Measurements from ENCODE around the gene ACTL7A.

ACTL7A gene

GRCh38 chr9:108851138-108851537 lies 10.9 kb upstream of the ACTL7A start:
- no peak for DNase-seq

- no peak for DNase-seq
Observed at GRCh38 chr9:108852079-108852478, 10.0 kb upstream of the ACTL7A start.

- no peak for DNase-seq
Observed at GRCh38 chr9:108854094-108854493, 8.0 kb upstream of the ACTL7A start.

GRCh38 chr9:108854641-108855528 lies 7.2 kb upstream of the ACTL7A start:
- DNase-seq: no peak

GRCh38 chr9:108855529-108855886 lies 6.6 kb upstream of the ACTL7A start:
- no peak for DNase-seq

- DNase-seq: no peak
Observed at GRCh38 chr9:108855888-108856287, 6.2 kb upstream of the ACTL7A start, which contains the start of gene ACTL7B. Gene ACTL7B, minus strand, starts transcription at chr9:108855986. Its CDS starts 56 bp downstream, at chr9:108855930.

- no peak for DNase-seq
Observed at GRCh38 chr9:108857572-108857971, 4.5 kb upstream of the ACTL7A start.

- DNase-seq: no peak
Observed at GRCh38 chr9:108859459-108860114, 2.5 kb upstream of the ACTL7A start.

GRCh38 chr9:108860354-108860753 lies 1.7 kb upstream of the ACTL7A start:
- DNase-seq: no peak

- DNase-seq: no peak
Observed at GRCh38 chr9:108860764-108861163, 1.3 kb upstream of the ACTL7A start.

GRCh38 chr9:108861464-108861863 lies 602 bp upstream of the ACTL7A start:
- DNase-seq: no peak

- no peak for DNase-seq
Observed at GRCh38 chr9:108863891-108864290, 1.8 kb downstream of the ACTL7A start.

- DNase-seq: no peak
Observed at GRCh38 chr9:108864446-108864845, 2.4 kb downstream of the ACTL7A start.

GRCh38 chr9:108865037-108865436 lies 3.0 kb downstream of the ACTL7A start:
- DNase-seq: no peak

GRCh38 chr9:108866001-108866420 lies 3.9 kb downstream of the ACTL7A start:
- no peak for DNase-seq

GRCh38 chr9:108867116-108867515 lies 5.0 kb downstream of the ACTL7A start:
- no peak for DNase-seq

GRCh38 chr9:108867829-108868228 lies 5.8 kb downstream of the ACTL7A start:
- DNase-seq: no peak

GRCh38 chr9:108869092-108869725 lies 7.1 kb downstream of the ACTL7A start:
- no peak for DNase-seq

GRCh38 chr9:108874058-108874788 lies 12.2 kb downstream of the ACTL7A start:
- DNase-seq: no peak

- DNase-seq: no peak
Observed at GRCh38 chr9:108876425-108876824, 14.4 kb downstream of the ACTL7A start.

GRCh38 chr9:108877524-108877923 lies 15.5 kb downstream of the ACTL7A start:
- DNase-seq: no peak

- DNase-seq: no peak
Observed at GRCh38 chr9:108880738-108881316, 18.8 kb downstream of the ACTL7A start.
